Esophagus squamous epithelium (tissue), 5 donors: Measurements from ENCODE around the gene TRIM26. TPM values are rescaled to one million over a fixed set of nuclear protein-coding genes. Genes with fewer than 3 reads are reported as not detected.

Experiments used
- DNase-seq: peaks from one replicate; lab custom pipeline; 2025; lab: John Stamatoyannopoulos, UW
- H3K27ac ChIP-seq, 4 donors: fragments of 200-600 bp; sonication (generic); one replicate each; pipeline ENCODE4 v1.5.1; 2016 to 2019; ENCODE audit warnings: mild to moderate bottlenecking in 1 of 4
- H3K27me3 ChIP-seq, 4 donors: fragments of 200-600 bp; sonication (generic); 1 replicate in 3 of 4; 2 replicates in 1 of 4; pipeline versions ENCODE4 v1.5.1 to v1.6.0; 2017 to 2021; ENCODE audit warnings: antibody characterized with exemption in 1 of 4
- H3K36me3 ChIP-seq, 3 donors: fragments of 200-600 bp; sonication (generic); one replicate each; pipeline ENCODE4 v1.5.1; 2016 to 2019
- H3K4me1 ChIP-seq, 3 donors: fragments of 200-600 bp; sonication (generic); one replicate each; pipeline ENCODE4 v1.5.1; 2017 to 2019
- H3K4me3 ChIP-seq, 4 donors: fragments of 200-600 bp; sonication (generic); 1 replicate in 3 of 4; 2 replicates in 1 of 4; pipeline ENCODE4 v1.5.1; 2016 to 2019; ENCODE audit warnings: mild to moderate bottlenecking in 2 of 4, moderate library complexity in 1 of 4
- H3K9me3 ChIP-seq, 3 donors: fragments of 200-600 bp; sonication (generic); one replicate each; pipeline ENCODE4 v1.5.1; 2016 to 2019
- CTCF ChIP-seq, 6 experiments: fragments of 450-650 bp in 4 of 6; fragments of 200-600 bp in 2 of 6; sonication (generic) in 2 of 6; IDR thresholded peaks; one replicate each; pipeline ENCODE4 v1.5.1; 2016 to 2019; ENCODE audit warnings: antibody characterized with exemption in 6 of 6, mild to moderate bottlenecking in 4 of 6, moderate library complexity in 4 of 6
- POLR2A ChIP-seq, 4 donors: fragments of 450-650 bp; IDR thresholded peaks; one replicate each; pipeline ENCODE4 v1.6.1; 2017; ENCODE audit warnings: antibody characterized with exemption in 4 of 4, mild to moderate bottlenecking in 4 of 4, moderate library complexity in 3 of 4
- WGBS, 2 donors: methylation state at CpG; one replicate each; pipeline ENCODE4 v1.1.5; 2018; 5-methylcytosine and 5-hydroxymethylcytosine counted together
- intact Hi-C: fragments of 100-400 bp; cut with DNase I; formaldehyde crosslinking; loops from one replicate; pipeline ENCODE4 v1.15.0; 2022
- total RNA-seq, 4 donors: library from RNA; depleted of rRNA; stranded (reverse); fragments of >200 nt; gene quantifications; one replicate each; pipeline ENCODE4 v1.1.0, GENCODE V29; 2016
- donor health status: DM: yes; HTN: yes; CAD: no.

The TRIM26 gene
- total RNA-seq, 4 donors from 2014 or later = 52.3 to 76.3 (median 63.3) TPM

GRCh38 chr6:30202366-30202765 lies 10.8 kb downstream of the TRIM26 start:
- H3K4me1 ChIP-seq = peaks cover 40 to 85% (median 43%) of the 10 kb centered on the region in 3 donors
- H3K27ac ChIP-seq = peak overlapping the region; percentile 23 to 66 (median 60)
- peaks cover 16 to 52% (median 17%) of the 10 kb centered on the region in 3 donors for H3K36me3 ChIP-seq

GRCh38 chr6:30200551-30201281 lies 12.5 kb downstream of the TRIM26 start:
- intact Hi-C loops = no loop called here
- TF ChIP-seq CTCF (IDR thresholded peaks at IDR 0.05) = no peak
- TF ChIP-seq POLR2A (IDR thresholded peaks at IDR 0.05) = no peak
- H3K27ac ChIP-seq = peak overlapping the region in 1 of 4 donors; percentile 61

More at GRCh38 chr6:30202366-30202765, 10.8 kb downstream of the TRIM26 start:
- intact Hi-C loops = no loop called here
- WGBS, 2 donors = 53 to 77% methylated on average over 4 of the region's 4 CpGs
- no peak for TF ChIP-seq POLR2A (IDR thresholded peaks at IDR 0.05)
- TF ChIP-seq CTCF (IDR thresholded peaks at IDR 0.05) = no peak
- H3K4me3 ChIP-seq = no peak overlapping the region
- no peaks in the 10 kb centered on the region for H3K9me3 ChIP-seq
- DNase-seq = no peak
- no peaks in the 10 kb centered on the region for H3K27me3 ChIP-seq

GRCh38 chr6:30198166-30199084 lies 14.8 kb downstream of the TRIM26 start:
- Histone ChIP-seq H3K27ac (no peak overlapping the region), H3K4me1 (peaks cover 16 to 46% (median 21%) of the 10 kb centered on the region in 3 donors), H3K4me3 (no peak overlapping the region), H3K27me3 (no peaks in the 10 kb centered on the region), H3K36me3 (peaks cover 27 to 82% (median 40%) of the 10 kb centered on the region in 3 donors), H3K9me3 (no peaks in the 10 kb centered on the region)
- no peak for TF ChIP-seq POLR2A (IDR thresholded peaks at IDR 0.05)
- TF ChIP-seq CTCF (IDR thresholded peaks at IDR 0.05) = no peak
- intact Hi-C loops = no loop called here
- DNase-seq = no peak
- WGBS, 2 donors = 80 to 83% methylated on average over 17 to 22 of the region's 34 CpGs

More at GRCh38 chr6:30200551-30201281, 12.5 kb downstream of the TRIM26 start:
- DNase-seq = no peak
- 60 to 83% methylated on average over 5 to 6 of the region's 6 CpGs for WGBS, 2 donors
- Histone ChIP-seq H3K27me3 (no peaks in the 10 kb centered on the region), H3K4me1 (peaks cover 23 to 68% (median 31%) of the 10 kb centered on the region in 3 donors), H3K9me3 (no peaks in the 10 kb centered on the region), H3K4me3 (no peak overlapping the region), H3K36me3 (peaks cover 27 to 69% (median 32%) of the 10 kb centered on the region in 3 donors)

GRCh38 chr6:30196376-30196775 lies 16.8 kb downstream of the TRIM26 start:
- no peak overlapping the region for H3K4me3 ChIP-seq
- peaks cover 10 to 25% (median 10%) of the 10 kb centered on the region in 3 donors for H3K4me1 ChIP-seq
- peaks cover 37 to 96% (median 40%) of the 10 kb centered on the region in 3 donors for H3K36me3 ChIP-seq
- intact Hi-C loops = no loop called here
- H3K27ac ChIP-seq = no peak overlapping the region
- TF ChIP-seq CTCF (IDR thresholded peaks at IDR 0.05) (no peak), POLR2A (IDR thresholded peaks at IDR 0.05) (no peak)
- no peaks in the 10 kb centered on the region for H3K9me3 ChIP-seq
- WGBS, 2 donors = 92 to 96% methylated on average over 4 to 11 of the region's 12 CpGs
- no peak for DNase-seq
- H3K27me3 ChIP-seq = no peaks in the 10 kb centered on the region
